Caco-2 (cell line): Measurements from ENCODE around the gene SLC18A2. TPM values are rescaled to one million over a fixed set of nuclear protein-coding genes. Genes with fewer than 3 reads are reported as not detected.

ENCODE experiments used
- BruUV-seq: library from RNA; stranded (reverse); fragments of 400-500 nt; replicated peaks from 2 replicates; lab custom pipeline; 2021; lab: Mats Ljungman, UMichigan
- CTCF ChIA-PET: fragments of 300-600 bp; sonication (Branson Sonifier 250); formaldehyde crosslinking; loops from one replicate; lab custom pipeline; 2022; ENCODE audit warnings: antibody characterized with exemption; lab: Charles Lee
- POLR2A ChIA-PET: fragments of 300-600 bp; sonication (Branson Sonifier 250); formaldehyde crosslinking; loops from one replicate; lab custom pipeline; 2022; ENCODE audit warnings: antibody characterized with exemption; lab: Charles Lee
- DNase-seq, 2 experiments: peaks; one replicate each; pipeline versions ENCODE4 v3.0.0 to v3.0.0-alpha.2; 2020 to 2022
- H3K27me3 ChIP-seq: replicated peaks from 2 replicates; pipeline ENCODE4 v1.6.0; 2011; ENCODE audit warnings: low read length; ENCODE audit not compliant: control insufficient read depth, insufficient read depth
- H3K36me3 ChIP-seq: 2 replicates; pipeline ENCODE4 v1.5.1; 2011; ENCODE audit warnings: low read length; ENCODE audit not compliant: control insufficient read depth, insufficient read depth
- H3K4me1 ChIP-seq: fragments of 250-450 bp; sonication (Bioruptor Pico); 2 replicates; pipeline ENCODE4 v1.5.1; 2020; ENCODE audit warnings: mild to moderate bottlenecking
- H3K4me3 ChIP-seq: 2 replicates; pipeline ENCODE4 v1.5.1; 2011; ENCODE audit warnings: low read depth, mild to moderate bottlenecking, control low read depth, low read length
- H3K9me3 ChIP-seq: fragments of 250-450 bp; sonication (Bioruptor Pico); 2 replicates; pipeline ENCODE4 v1.5.1; 2020; ENCODE audit warnings: mild to moderate bottlenecking, moderate library complexity
- H3K27ac Mint-ChIP-seq: one replicate; pipeline ENCODE4 v1.8.0; 2022; ENCODE audit warnings: mixed read lengths; ENCODE audit not compliant: unreplicated experiment
- H3K27me3 Mint-ChIP-seq: one replicate; pipeline ENCODE4 v1.8.0; 2022; ENCODE audit warnings: mixed read lengths; ENCODE audit not compliant: insufficient read depth, unreplicated experiment
- H3K36me3 Mint-ChIP-seq: one replicate; pipeline ENCODE4 v1.8.0; 2022; ENCODE audit warnings: mild to moderate bottlenecking, mixed read lengths; ENCODE audit not compliant: insufficient read depth, unreplicated experiment
- H3K4me1 Mint-ChIP-seq: one replicate; pipeline ENCODE4 v1.8.0; 2022; ENCODE audit warnings: low read depth, mixed read lengths; ENCODE audit not compliant: unreplicated experiment
- H3K4me3 Mint-ChIP-seq: one replicate; pipeline ENCODE4 v1.8.0; 2022; ENCODE audit warnings: mild to moderate bottlenecking, moderate library complexity, mixed read lengths; ENCODE audit not compliant: unreplicated experiment
- H3K9me3 Mint-ChIP-seq: one replicate; pipeline ENCODE4 v1.8.0; 2022; ENCODE audit warnings: mixed read lengths; ENCODE audit not compliant: unreplicated experiment
- CTCF ChIP-seq, 2 experiments: fragments of 200-600 bp in 1 of 2; IDR thresholded peaks; 1 replicate in 1 of 2; 2 replicates in 1 of 2; pipeline versions ENCODE4 v1.5.1 to v1.8.0; 2011 to 2022; ENCODE audit warnings: antibody characterized with exemption in 1 of 2, control low read depth in 1 of 2, inconsistent platforms in 1 of 2, low read depth in 1 of 2, low read length in 1 of 2, mild to moderate bottlenecking in 1 of 2, moderate library complexity in 1 of 2; ENCODE audit not compliant: insufficient read depth in 1 of 2, severe bottlenecking in 1 of 2, unreplicated experiment in 1 of 2
- intact Hi-C: fragments of 100-400 bp; cut with micrococcal nuclease; formaldehyde crosslinking; loops from one replicate; pipeline ENCODE4 v1.10.0; 2022; ENCODE audit not compliant: unreplicated experiment
- total RNA-seq: library from RNA; stranded (reverse); gene quantifications from 2 replicates; pipeline ENCODE4 v1.2.3, GENCODE V29; 2022

SLC18A2 gene
- total RNA-seq, 1 experiment from 2014 or later, result not detected

GRCh38 chr10:117272195-117273076 lies 31.5 kb downstream of the SLC18A2 start:
- H3K4me1 Mint-ChIP-seq, result peaks cover 12% of the 10 kb centered on the region
- H3K4me3 Mint-ChIP-seq, result no peak overlapping the region
- intact Hi-C loops, result no loop called here
- H3K36me3 Mint-ChIP-seq, result no peaks in the 10 kb centered on the region
- H3K27ac Mint-ChIP-seq, result no peak overlapping the region
- H3K27me3 Mint-ChIP-seq, result no peaks in the 10 kb centered on the region
- no peak overlapping the region for H3K4me3 ChIP-seq
- H3K4me1 ChIP-seq, result 0 out of 2 replicates have a peak, but pooled peaks cover 3% of the 10 kb centered on the region
- no peaks in the 10 kb centered on the region for H3K36me3 ChIP-seq
- no TSS peak for BruUV-seq
- H3K9me3 ChIP-seq, result no peaks in the 10 kb centered on the region
- ChIA-PET CTCF (no interaction called here), POLR2A (no interaction called here)
- TF ChIP-seq CTCF (IDR thresholded peaks at IDR 0.05; ENCODE audit: insufficient read depth in 1 of 2, low read depth in 1 of 2, low read length in 1 of 2, severe bottlenecking in 1 of 2, unreplicated experiment in 1 of 2), result no peak
- no peaks in the 10 kb centered on the region for H3K27me3 ChIP-seq
- DNase-seq, result no peak
- H3K9me3 Mint-ChIP-seq, result no peaks in the 10 kb centered on the region

GRCh38 chr10:117273980-117274379 lies 33.1 kb downstream of the SLC18A2 start:
- H3K9me3 Mint-ChIP-seq, result no peaks in the 10 kb centered on the region
- no peak overlapping the region for H3K4me3 ChIP-seq
- no peaks in the 10 kb centered on the region for H3K27me3 Mint-ChIP-seq
- no peak overlapping the region for H3K4me3 Mint-ChIP-seq
- 0 out of 2 replicates have a peak, but pooled peaks cover 3% of the 10 kb centered on the region for H3K4me1 ChIP-seq
- ChIA-PET POLR2A (no interaction called here), CTCF (no interaction called here)
- H3K27me3 ChIP-seq, result no peaks in the 10 kb centered on the region
- H3K36me3 Mint-ChIP-seq, result no peaks in the 10 kb centered on the region
- H3K27ac Mint-ChIP-seq, result no peak overlapping the region
- DNase-seq, result no peak
- peaks cover 12% of the 10 kb centered on the region for H3K4me1 Mint-ChIP-seq
- no TSS peak for BruUV-seq
- no peaks in the 10 kb centered on the region for H3K36me3 ChIP-seq
- no peak for TF ChIP-seq CTCF (IDR thresholded peaks at IDR 0.05; ENCODE audit: insufficient read depth in 1 of 2, low read depth in 1 of 2, low read length in 1 of 2, severe bottlenecking in 1 of 2, unreplicated experiment in 1 of 2)
- intact Hi-C loops, result no loop called here
- H3K9me3 ChIP-seq, result no peaks in the 10 kb centered on the region

- BruUV-seq, result no TSS peak
- Histone ChIP-seq H3K27me3 (no peaks in the 10 kb centered on the region), H3K4me3 (no peak overlapping the region), H3K36me3 (no peaks in the 10 kb centered on the region), H3K4me1 (0 out of 2 replicates have a peak, but pooled peaks cover 3% of the 10 kb centered on the region), H3K9me3 (no peaks in the 10 kb centered on the region)
- Mint-ChIP-seq H3K27me3 (no peaks in the 10 kb centered on the region), H3K36me3 (no peaks in the 10 kb centered on the region), H3K9me3 (no peaks in the 10 kb centered on the region), H3K27ac (no peak overlapping the region), H3K4me3 (no peak overlapping the region), H3K4me1 (peaks cover 12% of the 10 kb centered on the region)
- CTCF ChIA-PET, result no interaction called here
- POLR2A ChIA-PET, result no interaction called here
- no peak for TF ChIP-seq CTCF (IDR thresholded peaks at IDR 0.05; ENCODE audit: insufficient read depth in 1 of 2, low read depth in 1 of 2, low read length in 1 of 2, severe bottlenecking in 1 of 2, unreplicated experiment in 1 of 2)
- no peak for DNase-seq
- intact Hi-C loops, result no loop called here
Measured at GRCh38 chr10:117274509-117274908, 33.6 kb downstream of the SLC18A2 start.
